Mammary epithelial cell (primary cell): ENCODE measurements around the gene MCL1.

Source experiments
- CTCF ChIP-seq, 2 donors: IDR thresholded peaks in 1 of 2; conservative IDR thresholded peaks in 1 of 2; 2 replicates each; pipeline ENCODE4 v1.5.1; 2011 to 2012; ENCODE audit warnings: inconsistent platforms in 2 of 2, low read length in 2 of 2, mild to moderate bottlenecking in 2 of 2, control low read depth in 1 of 2, low read depth in 1 of 2; ENCODE audit not compliant: insufficient read depth in 1 of 2; ENCODE audit errors: extremely low read depth in 1 of 2
- EZH2 ChIP-seq: IDR thresholded peaks from 2 replicates; pipeline ENCODE4 v1.6.1; 2012; ENCODE audit warnings: low read length, inconsistent platforms, borderline replicate concordance

DNA sequence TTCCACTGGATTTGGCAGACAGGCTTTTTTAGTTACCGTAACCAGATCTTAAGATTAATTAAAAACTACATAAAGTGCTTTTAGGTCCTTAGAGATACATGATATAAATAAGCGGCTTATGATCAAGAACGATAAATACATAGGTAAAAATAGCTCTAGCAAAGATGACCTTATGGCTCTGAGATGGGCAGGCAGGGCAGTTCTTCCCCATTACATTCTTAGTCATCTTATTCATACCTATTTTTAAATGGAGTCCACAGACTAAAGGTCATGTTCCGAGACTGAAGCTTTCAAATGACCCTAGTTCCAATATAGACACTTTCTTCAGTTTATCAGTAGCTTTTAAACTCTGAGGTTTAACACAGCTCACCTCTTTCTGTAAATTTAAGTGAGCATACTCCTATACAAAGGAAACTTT lies 4.3 kb downstream of the MCL1 start:
- TF ChIP-seq CTCF (conservative IDR thresholded peaks at IDR 0.05 in 1 of 2, IDR thresholded peaks at IDR 0.05 in 1 of 2; ENCODE audit: extremely low read depth in 1 of 2, insufficient read depth in 1 of 2, low read depth in 1 of 2, low read length in 2 of 2) (no peak), EZH2 (no peak)
